Transverse colon (tissue), 4 donors: ENCODE data around the gene VPS52. TPM values are rescaled to one million over a fixed set of nuclear protein-coding genes. Genes with fewer than 3 reads are reported as not detected.

Source experiments
- DNase-seq: peaks from one replicate; pipeline ENCODE4 v3.0.0-alpha.2; 2019
- H3K27ac ChIP-seq, 4 donors: fragments of 200-600 bp; sonication (generic); 2 replicates each; pipeline ENCODE4 v1.5.1; 2016 to 2018; ENCODE audit warnings: inconsistent platforms in 4 of 4
- H3K27me3 ChIP-seq: fragments of 200-600 bp; sonication (generic); 2 replicates; pipeline ENCODE4 v1.5.1; 2017; ENCODE audit warnings: inconsistent platforms
- H3K36me3 ChIP-seq, 4 donors: fragments of 200-600 bp; sonication (generic); 2 replicates each; pipeline ENCODE4 v1.5.1; 2017 to 2019; ENCODE audit warnings: inconsistent platforms in 4 of 4
- H3K4me1 ChIP-seq, 4 donors: fragments of 200-600 bp; sonication (generic); 2 replicates each; pipeline ENCODE4 v1.5.1; 2017 to 2020; ENCODE audit warnings: inconsistent platforms in 4 of 4
- H3K4me3 ChIP-seq, 4 donors: fragments of 200-600 bp; sonication (generic); 1 replicate in 1 of 4; 2 replicates in 3 of 4; pipeline versions ENCODE4 v1.5.1 to v1.6.1; 2017 to 2019; ENCODE audit warnings: inconsistent platforms in 4 of 4
- H3K9me3 ChIP-seq, 2 donors: fragments of 200-600 bp; sonication (generic); 2 replicates each; pipeline ENCODE4 v1.5.1; 2017 to 2019; ENCODE audit warnings: inconsistent platforms in 2 of 2
- EP300 ChIP-seq: sonication (generic); formaldehyde crosslinking; IDR thresholded peaks from one replicate; pipeline ENCODE4 v1.6.1; 2017; ENCODE audit warnings: antibody characterized with exemption, low read depth
- POLR2A ChIP-seq: fragments of 450-650 bp; IDR thresholded peaks from one replicate; pipeline ENCODE4 v1.6.1; 2016; ENCODE audit warnings: antibody characterized with exemption, mild to moderate bottlenecking, moderate library complexity
- POLR2AphosphoS5 ChIP-seq, 3 donors: sonication (generic); formaldehyde crosslinking; IDR thresholded peaks; one replicate each; pipeline ENCODE4 v1.6.1; 2016; ENCODE audit warnings: antibody characterized with exemption in 3 of 3
- WGBS, 2 donors: methylation state at CpG; one replicate each; pipeline ENCODE4 v1.1.5; 2018; ENCODE audit warnings: low coverage in 1 of 2; 5-methylcytosine and 5-hydroxymethylcytosine counted together
- in situ Hi-C, 4 donors: fragments of 200-750 bp; cut with MboI; loops; one replicate each; pipeline versions ENCODE4 v1.15.0 to v1.15.1; 2017; ENCODE audit warnings: low sequenced_read_pairs in 3 of 4, low pct_ligation_motif_present in 1 of 4, low pct_unique_long_range_greater_than_20kb in 1 of 4
- intact Hi-C: fragments of 100-400 bp; cut with DNase I; formaldehyde crosslinking; loops from one replicate; pipeline ENCODE4 v1.15.1; 2023; ENCODE audit warnings: low total_unique reads
- total RNA-seq, 4 donors: library from RNA; depleted of rRNA; stranded (reverse); fragments of >200 nt; gene quantifications; one replicate each; pipeline ENCODE4 v1.1.0, GENCODE V29; 2016
- TF ChIP-seq, protein P1 (sequence below), 5 experiments: fragments of 200-600 bp in 3 of 5; fragments of 450-650 bp in 2 of 5; sonication (generic) in 3 of 5; IDR thresholded peaks; 1 replicate in 2 of 5; 2 replicates in 3 of 5; pipeline ENCODE4 v1.5.1; 2016 to 2017; ENCODE audit warnings: antibody characterized with exemption in 5 of 5, inconsistent platforms in 3 of 5, mild to moderate bottlenecking in 2 of 5, moderate library complexity in 1 of 5

VPS52 gene
- total RNA-seq, 4 donors from 2014 or later, result 52.4 to 93.3 (median 63.4) TPM

DNA sequence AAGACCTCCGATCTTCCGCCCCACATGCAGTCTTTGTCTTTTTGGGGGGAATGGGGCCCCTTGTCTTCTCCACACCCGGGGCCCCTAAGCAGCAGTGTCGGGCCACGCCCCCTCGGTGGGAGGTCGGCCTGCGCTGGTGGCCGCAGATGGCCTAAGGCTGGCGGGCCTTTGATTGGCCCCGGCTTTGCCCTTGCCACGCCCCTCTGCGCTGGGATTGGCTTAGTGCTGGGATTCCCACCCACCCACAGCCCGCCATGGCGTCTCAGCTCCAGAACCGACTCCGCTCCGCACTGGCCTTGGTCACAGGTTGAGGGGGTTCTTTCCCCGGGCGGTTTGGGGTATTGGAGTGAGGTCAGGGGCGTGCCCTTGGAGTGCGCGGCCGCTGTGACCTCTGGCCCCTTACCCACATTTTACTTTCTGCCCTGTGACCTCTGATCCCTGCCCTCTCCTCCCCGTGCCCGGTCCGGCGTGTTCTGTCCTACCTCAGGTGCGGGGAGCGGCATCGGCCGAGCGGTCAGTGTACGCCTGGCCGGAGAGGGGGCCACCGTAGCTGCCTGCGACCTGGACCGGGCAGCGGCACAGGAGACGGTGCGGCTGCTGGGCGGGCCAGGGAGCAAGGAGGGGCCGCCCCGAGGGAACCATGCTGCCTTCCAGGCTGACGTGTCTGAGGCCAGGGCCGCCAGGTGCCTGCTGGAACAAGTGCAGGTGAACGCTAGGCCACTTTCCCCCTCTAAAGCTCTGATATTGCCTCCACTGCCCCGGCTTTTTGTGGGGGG lies 67.1 kb downstream of the VPS52 start, which contains the start of gene HSD17B8:
Gene HSD17B8 (plus strand): TSS at position 241 of the 776 bp plus-strand sequence. CDS start 14 bp downstream, at position 255.
- peak; percentile 56 for TF ChIP-seq POLR2A
- TF ChIP-seq, protein P1, sequence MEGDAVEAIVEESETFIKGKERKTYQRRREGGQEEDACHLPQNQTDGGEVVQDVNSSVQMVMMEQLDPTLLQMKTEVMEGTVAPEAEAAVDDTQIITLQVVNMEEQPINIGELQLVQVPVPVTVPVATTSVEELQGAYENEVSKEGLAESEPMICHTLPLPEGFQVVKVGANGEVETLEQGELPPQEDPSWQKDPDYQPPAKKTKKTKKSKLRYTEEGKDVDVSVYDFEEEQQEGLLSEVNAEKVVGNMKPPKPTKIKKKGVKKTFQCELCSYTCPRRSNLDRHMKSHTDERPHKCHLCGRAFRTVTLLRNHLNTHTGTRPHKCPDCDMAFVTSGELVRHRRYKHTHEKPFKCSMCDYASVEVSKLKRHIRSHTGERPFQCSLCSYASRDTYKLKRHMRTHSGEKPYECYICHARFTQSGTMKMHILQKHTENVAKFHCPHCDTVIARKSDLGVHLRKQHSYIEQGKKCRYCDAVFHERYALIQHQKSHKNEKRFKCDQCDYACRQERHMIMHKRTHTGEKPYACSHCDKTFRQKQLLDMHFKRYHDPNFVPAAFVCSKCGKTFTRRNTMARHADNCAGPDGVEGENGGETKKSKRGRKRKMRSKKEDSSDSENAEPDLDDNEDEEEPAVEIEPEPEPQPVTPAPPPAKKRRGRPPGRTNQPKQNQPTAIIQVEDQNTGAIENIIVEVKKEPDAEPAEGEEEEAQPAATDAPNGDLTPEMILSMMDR (IDR thresholded peaks at IDR 0.05), result no peak
- TF ChIP-seq POLR2AphosphoS5 (IDR thresholded peaks at IDR 0.05), result peak; percentile 14 to 74 (median 54)
- Histone ChIP-seq H3K36me3 (peaks cover 0 to 6% (median 1%) of the 10 kb centered on the region in 4 donors), H3K4me1 (peaks cover 21 to 57% (median 44%) of the 10 kb centered on the region in 4 donors), H3K27me3 (no peaks in the 10 kb centered on the region), H3K4me3 (peak within 1 kb of the TSS; percentile 24 to 83 (median 66)), H3K9me3 (no peaks in the 10 kb centered on the region), H3K27ac (peak within 1 kb of the TSS; percentile 76 to 88 (median 80))
- in situ Hi-C loops (no loop called here), intact Hi-C loops (no loop called here)
- WGBS, 2 donors, result 0% methylated on average over 2 to 37 of the region's 48 CpGs
- DNase-seq, result peak; percentile 97

- in situ Hi-C loops (no loop called here), intact Hi-C loops (no loop called here)
- WGBS, 2 donors, result 0 to 3% methylated on average over 3 to 4 of the region's 4 CpGs
- Histone ChIP-seq H3K27me3 (no peaks in the 10 kb centered on the region), H3K4me3 (peak overlapping the region in 3 of 4 donors; percentile 58 to 83 (median 75)), H3K27ac (peak overlapping the region; percentile 76 to 88 (median 80)), H3K36me3 (peaks cover 0 to 6% (median 1%) of the 10 kb centered on the region in 4 donors), H3K9me3 (no peaks in the 10 kb centered on the region), H3K4me1 (peaks cover 25 to 60% (median 48%) of the 10 kb centered on the region in 4 donors)
- no peak for TF ChIP-seq EP300
- TF ChIP-seq POLR2AphosphoS5 (IDR thresholded peaks at IDR 0.05), result no peak
- TF ChIP-seq, protein P1 (IDR thresholded peaks at IDR 0.05), result no peak
- TF ChIP-seq POLR2A, result no peak
- no peak for DNase-seq
Measured at GRCh38 chr6:33204165-33204414, 67.6 kb downstream of the VPS52 start.

DNA sequence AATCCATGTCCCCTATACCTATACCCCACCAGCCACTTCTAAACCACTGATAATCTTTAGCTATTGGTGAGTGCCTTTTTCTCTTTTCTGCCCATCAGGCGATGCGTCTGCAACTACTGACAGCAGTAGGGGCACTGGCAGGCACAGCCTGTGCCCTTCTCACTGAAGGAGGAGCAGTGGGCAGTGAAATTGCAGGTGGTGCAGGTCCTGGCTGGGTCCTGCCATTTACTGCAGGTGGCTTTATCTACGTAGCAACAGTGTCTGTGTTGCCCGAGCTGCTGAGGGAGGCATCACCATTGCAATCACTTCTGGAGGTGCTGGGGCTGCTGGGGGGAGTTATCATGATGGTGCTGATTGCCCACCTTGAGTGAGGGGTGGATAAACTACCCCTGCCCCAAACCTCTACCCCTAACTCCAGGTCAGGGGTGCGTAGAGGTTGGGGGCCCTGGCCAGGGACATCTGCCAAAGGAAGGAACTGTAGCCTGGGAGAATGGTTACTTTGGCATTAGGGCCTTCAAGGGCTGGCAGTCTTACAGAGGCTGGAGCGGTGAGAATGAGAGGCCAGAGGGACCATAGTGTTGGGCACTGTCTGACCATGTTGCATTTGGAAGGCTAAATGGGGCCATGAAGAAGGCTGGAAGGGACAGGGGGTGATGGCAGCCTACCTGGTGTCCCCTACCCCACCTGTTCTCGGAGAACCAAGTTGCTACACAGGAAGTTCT lies 68.1 kb downstream of the VPS52 start:
- H3K9me3 ChIP-seq, result no peaks in the 10 kb centered on the region
- peaks cover 0 to 6% (median 1%) of the 10 kb centered on the region in 4 donors for H3K36me3 ChIP-seq
- peaks cover 28 to 58% (median 47%) of the 10 kb centered on the region in 4 donors for H3K4me1 ChIP-seq
- peak overlapping the region in 3 of 4 donors; percentile 77 to 88 (median 83) for H3K27ac ChIP-seq
- no peak for DNase-seq
- H3K4me3 ChIP-seq, result peak overlapping the region in 1 of 4 donors; percentile 83
- in situ Hi-C loops, result no loop called here
- intact Hi-C loops, result no loop called here
- TF ChIP-seq, protein P1 (IDR thresholded peaks at IDR 0.05), result no peak
- H3K27me3 ChIP-seq, result no peaks in the 10 kb centered on the region
- WGBS, 2 donors, result 80 to 81% methylated on average over 1 to 7 of the region's 7 CpGs

DNA sequence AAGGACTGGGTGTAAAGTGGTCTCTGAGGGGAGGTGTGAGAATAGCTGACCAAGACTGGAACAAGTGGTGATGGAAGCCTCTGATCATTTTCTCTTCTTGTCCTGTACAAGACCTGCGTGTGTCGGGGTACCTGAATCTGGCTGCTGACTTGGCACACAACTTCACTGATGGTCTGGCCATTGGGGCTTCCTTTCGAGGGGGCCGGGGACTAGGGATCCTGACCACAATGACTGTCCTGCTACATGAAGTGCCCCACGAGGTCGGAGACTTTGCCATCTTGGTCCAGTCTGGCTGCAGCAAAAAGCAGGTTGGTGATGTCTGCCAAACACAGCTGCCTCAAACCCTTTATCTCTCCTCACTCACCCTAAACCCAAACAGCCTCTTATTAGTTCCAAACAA lies 68.9 kb downstream of the VPS52 start:
- no peak overlapping the region for H3K27ac ChIP-seq
- TF ChIP-seq, protein P1 (IDR thresholded peaks at IDR 0.05), result no peak
- TF ChIP-seq EP300 (no peak), POLR2AphosphoS5 (IDR thresholded peaks at IDR 0.05) (no peak), POLR2A (no peak)
- no peak for DNase-seq
- H3K4me1 ChIP-seq, result peaks cover 34 to 66% (median 54%) of the 10 kb centered on the region in 4 donors
- in situ Hi-C loops, result no loop called here
- no peaks in the 10 kb centered on the region for H3K9me3 ChIP-seq
- H3K36me3 ChIP-seq, result peaks cover 0 to 6% (median 1%) of the 10 kb centered on the region in 4 donors
- intact Hi-C loops, result no loop called here
- no peak overlapping the region for H3K4me3 ChIP-seq
- H3K27me3 ChIP-seq, result no peaks in the 10 kb centered on the region
- 87% methylated on average over 6 of the region's 6 CpGs; no CpG with 5 or more reads in 1 of the 2 donors for WGBS, 2 donors
